Karpas-422 (cell line): ENCODE results near the gene DLGAP1. TPM values are rescaled to one million over a fixed set of nuclear protein-coding genes. Genes with fewer than 3 reads are reported as not detected.

Experiments used
- DNase-seq: peaks from one replicate; pipeline ENCODE4 v3.0.0-alpha.2; 2015
- H2AFZ ChIP-seq: fragments of 200-600 bp; sonication (generic); 2 replicates; pipeline ENCODE4 v1.6.1; 2014; ENCODE audit warnings: antibody characterized with exemption, low read length, mixed read lengths
- H3K27ac ChIP-seq: fragments of 200-600 bp; sonication (generic); 2 replicates; pipeline ENCODE4 v1.5.1; 2014; ENCODE audit warnings: mild to moderate bottlenecking, low read length, moderate library complexity
- H3K27me3 ChIP-seq: fragments of 200-600 bp; sonication (generic); 2 replicates; pipeline ENCODE4 v1.6.1; 2014; ENCODE audit warnings: low read length, mixed read lengths
- H3K36me3 ChIP-seq: fragments of 200-600 bp; sonication (generic); 2 replicates; pipeline ENCODE4 v1.6.1; 2014; ENCODE audit warnings: low read length, mixed read lengths; ENCODE audit not compliant: insufficient read depth
- H3K4me1 ChIP-seq: fragments of 200-600 bp; sonication (generic); 2 replicates; pipeline ENCODE4 v1.6.1; 2014; ENCODE audit warnings: mild to moderate bottlenecking, low read length, mixed read lengths
- H3K4me2 ChIP-seq: fragments of 200-600 bp; sonication (generic); 2 replicates; pipeline ENCODE4 v1.6.1; 2014; ENCODE audit warnings: low read length, low read depth, mild to moderate bottlenecking; ENCODE audit not compliant: poor library complexity, severe bottlenecking
- H3K4me3 ChIP-seq: fragments of 200-600 bp; sonication (generic); 2 replicates; pipeline ENCODE4 v1.5.1; 2014; ENCODE audit warnings: mild to moderate bottlenecking, antibody characterized with exemption, low read length, mixed read lengths
- H3K79me2 ChIP-seq: fragments of 200-600 bp; sonication (generic); 2 replicates; pipeline ENCODE4 v1.6.1; 2014; ENCODE audit warnings: mild to moderate bottlenecking, low read length, mixed read lengths
- H3K9ac ChIP-seq: fragments of 200-600 bp; sonication (generic); 2 replicates; pipeline ENCODE4 v1.6.0; 2014; ENCODE audit warnings: low read length
- H3K9me2 ChIP-seq: fragments of 200-600 bp; sonication (generic), shearing (Covaris generic); replicated peaks from 2 replicates; pipeline ENCODE4 v1.6.0; 2014; ENCODE audit warnings: mild to moderate bottlenecking, low read length, moderate library complexity; ENCODE audit not compliant: insufficient read depth
- H3K9me3 ChIP-seq: fragments of 300-700, 200-600 bp; sonication (generic); 2 replicates; pipeline ENCODE4 v1.6.1; 2014; ENCODE audit warnings: low read length, mixed read lengths
- H4K20me1 ChIP-seq: fragments of 200-600 bp; sonication (generic); 2 replicates; pipeline ENCODE4 v1.6.1; 2014; ENCODE audit warnings: mild to moderate bottlenecking, antibody characterized with exemption, low read length, low read depth; ENCODE audit not compliant: insufficient read depth
- total RNA-seq: library from RNA; depleted of rRNA; stranded (reverse); fragments of >200 nt; shearing (Covaris generic); gene quantifications from 2 replicates; pipeline ENCODE4 v1.2.3, GENCODE V29; 2014; ENCODE audit warnings: low replicate concordance

Gene DLGAP1
- total RNA-seq, 1 experiment from 2014 or later = 8.8 TPM

DNA sequence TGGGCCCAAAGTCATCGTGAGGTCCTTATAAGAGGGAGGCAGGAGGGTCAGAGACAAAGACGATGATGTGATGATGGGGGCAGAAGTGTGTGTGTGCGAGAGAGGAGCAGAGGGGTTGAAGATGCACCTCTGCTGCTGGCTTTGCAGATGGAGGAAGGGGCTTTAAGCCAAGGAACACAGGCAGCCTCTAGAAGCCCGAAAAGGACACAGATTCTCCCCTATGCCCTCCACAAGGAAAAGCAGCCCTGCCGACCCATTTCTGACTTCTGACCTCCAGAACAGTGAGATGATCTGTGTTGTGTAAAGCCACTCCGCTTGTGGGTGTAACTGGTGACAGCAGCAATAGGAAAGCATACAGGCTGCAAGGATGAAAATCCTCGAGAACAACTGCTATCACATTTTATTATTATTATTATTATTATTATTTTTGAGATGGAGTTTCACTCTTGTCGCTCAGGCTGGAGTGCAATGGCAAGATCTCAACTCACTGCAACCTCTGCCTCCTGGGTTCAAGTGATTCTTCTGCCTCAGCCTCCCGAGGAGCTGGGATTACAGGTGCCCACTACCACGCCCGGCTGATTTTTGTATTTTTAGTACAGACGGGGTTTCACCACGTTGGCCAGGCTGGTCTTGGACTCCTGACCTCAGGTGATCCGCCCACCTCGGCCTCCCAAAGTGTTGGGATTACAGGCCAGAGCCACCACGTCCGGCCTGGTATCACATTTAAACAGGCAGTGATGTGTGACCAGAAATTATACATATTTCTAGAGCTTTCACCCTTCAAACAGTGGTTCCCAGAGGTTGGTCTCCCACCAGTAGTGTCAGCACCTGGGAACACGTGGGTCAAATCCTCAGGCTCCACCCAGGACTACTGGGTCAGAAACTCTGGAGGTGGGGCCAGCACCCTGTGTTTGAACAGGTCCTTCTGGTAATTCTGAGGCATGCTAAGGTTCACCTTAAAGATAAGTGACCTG lies 834.7 kb downstream of the DLGAP1 start:
- no peaks in the 10 kb centered on the region for H3K9me2 ChIP-seq
- H4K20me1 ChIP-seq = no peaks in the 10 kb centered on the region
- H3K9ac ChIP-seq = no peak overlapping the region
- peaks cover 6% of the 10 kb centered on the region for H3K4me1 ChIP-seq
- H3K4me3 ChIP-seq = no peak overlapping the region
- no peak overlapping the region for H3K4me2 ChIP-seq
- H3K9me3 ChIP-seq = no peaks in the 10 kb centered on the region
- no peak overlapping the region for H2AFZ ChIP-seq
- no peak for DNase-seq
- H3K27me3 ChIP-seq = no peaks in the 10 kb centered on the region
- no peaks in the 10 kb centered on the region for H3K36me3 ChIP-seq
- H3K79me2 ChIP-seq = no peaks in the 10 kb centered on the region
- no peak overlapping the region for H3K27ac ChIP-seq

DNA sequence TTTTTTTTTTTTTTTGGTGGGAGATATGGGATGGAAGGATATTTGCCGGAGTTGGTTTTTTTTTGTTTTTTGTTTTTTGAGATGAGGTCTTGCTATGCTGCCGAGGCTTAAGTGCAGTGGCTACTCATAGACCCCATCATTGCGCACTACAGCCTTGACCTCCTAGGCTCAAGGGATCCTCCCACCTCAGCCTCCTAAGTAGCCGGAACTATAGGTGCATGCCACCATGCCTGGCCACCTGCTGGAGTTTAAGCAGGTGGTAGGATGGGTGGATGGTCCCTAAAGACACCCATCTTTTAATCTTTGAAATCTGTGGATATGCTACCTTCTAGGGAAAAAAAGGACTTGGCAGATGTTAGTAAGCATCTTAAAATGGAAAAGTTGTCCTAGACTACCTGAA lies 835.4 kb downstream of the DLGAP1 start:
- Histone ChIP-seq H3K9me3 (no peaks in the 10 kb centered on the region), H4K20me1 (no peaks in the 10 kb centered on the region), H3K79me2 (no peaks in the 10 kb centered on the region), H3K4me1 (peaks cover 8% of the 10 kb centered on the region), H3K27me3 (no peaks in the 10 kb centered on the region), H3K9me2 (no peaks in the 10 kb centered on the region), H3K4me2 (no peak overlapping the region), H2AFZ (no peak overlapping the region), H3K27ac (no peak overlapping the region), H3K9ac (no peak overlapping the region), H3K36me3 (no peaks in the 10 kb centered on the region), H3K4me3 (no peak overlapping the region)
- no peak for DNase-seq

GRCh38 chr18:3619222-3619621 lies 835.9 kb downstream of the DLGAP1 start:
- Histone ChIP-seq H3K9ac (no peak overlapping the region), H3K4me1 (peaks cover 8% of the 10 kb centered on the region), H3K27me3 (no peaks in the 10 kb centered on the region), H3K4me2 (no peak overlapping the region), H3K27ac (no peak overlapping the region), H3K4me3 (no peak overlapping the region), H4K20me1 (no peaks in the 10 kb centered on the region), H3K79me2 (no peaks in the 10 kb centered on the region), H3K9me2 (no peaks in the 10 kb centered on the region), H3K9me3 (no peaks in the 10 kb centered on the region), H3K36me3 (no peaks in the 10 kb centered on the region), H2AFZ (no peak overlapping the region)
- DNase-seq = no peak

- Histone ChIP-seq H3K9me3 (no peaks in the 10 kb centered on the region), H3K36me3 (no peaks in the 10 kb centered on the region), H3K9ac (no peak overlapping the region), H4K20me1 (no peaks in the 10 kb centered on the region), H3K4me3 (no peak overlapping the region), H3K4me1 (peaks cover 8% of the 10 kb centered on the region), H3K27me3 (no peaks in the 10 kb centered on the region), H3K27ac (no peak overlapping the region), H3K9me2 (no peaks in the 10 kb centered on the region), H3K4me2 (no peak overlapping the region), H3K79me2 (no peaks in the 10 kb centered on the region), H2AFZ (no peak overlapping the region)
- no peak for DNase-seq
Observed at GRCh38 chr18:3616744-3617143, 838.4 kb downstream of the DLGAP1 start.

DNA sequence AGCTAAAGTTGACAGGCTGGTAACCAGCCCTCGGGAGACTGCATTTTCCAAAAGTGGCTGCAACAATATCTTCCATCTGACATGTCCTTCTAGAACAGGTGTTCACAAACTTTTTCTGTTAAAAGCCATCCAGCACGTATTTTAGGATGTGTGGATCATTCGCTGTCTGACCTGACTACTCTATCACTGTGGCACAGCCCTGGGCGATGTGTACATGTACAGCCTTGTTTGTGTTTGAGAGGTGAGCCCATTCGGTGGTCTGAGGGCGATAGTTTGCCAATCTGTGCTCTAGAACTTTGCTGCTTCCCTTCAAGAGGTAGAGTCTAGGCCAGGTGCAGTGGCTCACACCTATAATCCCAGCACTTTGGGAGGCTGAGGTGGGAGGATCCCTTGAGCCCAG lies 839.0 kb downstream of the DLGAP1 start:
- no peaks in the 10 kb centered on the region for H3K79me2 ChIP-seq
- no peaks in the 10 kb centered on the region for H3K36me3 ChIP-seq
- H3K9ac ChIP-seq = no peak overlapping the region
- no peaks in the 10 kb centered on the region for H3K9me2 ChIP-seq
- H3K4me3 ChIP-seq = no peak overlapping the region
- H3K4me2 ChIP-seq = no peak overlapping the region
- peaks cover 8% of the 10 kb centered on the region for H3K4me1 ChIP-seq
- H3K27ac ChIP-seq = no peak overlapping the region
- H2AFZ ChIP-seq = no peak overlapping the region
- no peak for DNase-seq
- no peaks in the 10 kb centered on the region for H3K9me3 ChIP-seq
- H4K20me1 ChIP-seq = no peaks in the 10 kb centered on the region
- no peaks in the 10 kb centered on the region for H3K27me3 ChIP-seq

DNA sequence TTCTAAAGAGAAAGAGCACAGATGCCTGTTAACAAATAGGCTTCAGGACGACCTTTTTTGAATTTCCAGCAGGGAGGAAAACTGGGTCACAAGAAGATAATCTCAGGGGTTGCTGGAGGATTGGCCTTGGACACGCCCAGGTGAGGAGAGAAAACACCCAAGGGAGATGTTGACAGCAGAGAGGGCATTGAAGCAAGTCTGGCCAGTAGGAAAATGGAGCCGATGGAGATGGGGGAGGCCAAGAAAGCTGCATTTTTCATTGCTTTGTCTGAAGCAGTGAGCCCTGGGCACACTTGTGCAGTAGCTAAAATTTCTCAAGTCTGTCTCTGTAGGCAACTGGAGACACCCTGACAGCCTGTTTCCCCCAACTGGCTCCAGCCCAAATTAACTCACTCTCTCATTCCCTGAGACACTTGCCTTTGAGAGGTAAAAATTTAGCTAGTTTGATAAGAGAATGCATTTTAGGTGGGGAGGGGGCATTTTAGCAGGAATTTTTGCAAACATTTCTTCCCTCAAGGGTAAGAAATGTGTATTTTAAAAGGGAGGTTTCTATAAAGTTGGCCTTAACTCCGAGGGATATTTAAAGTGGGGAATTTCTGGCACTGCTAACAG lies 839.6 kb downstream of the DLGAP1 start:
- H3K9me2 ChIP-seq = no peaks in the 10 kb centered on the region
- no peaks in the 10 kb centered on the region for H3K9me3 ChIP-seq
- H3K27ac ChIP-seq = no peak overlapping the region
- H3K36me3 ChIP-seq = no peaks in the 10 kb centered on the region
- peaks cover 8% of the 10 kb centered on the region for H3K4me1 ChIP-seq
- H2AFZ ChIP-seq = no peak overlapping the region
- H3K27me3 ChIP-seq = no peaks in the 10 kb centered on the region
- no peak overlapping the region for H3K4me3 ChIP-seq
- H3K79me2 ChIP-seq = no peaks in the 10 kb centered on the region
- no peak for DNase-seq
- H4K20me1 ChIP-seq = no peaks in the 10 kb centered on the region
- no peak overlapping the region for H3K9ac ChIP-seq
- no peak overlapping the region for H3K4me2 ChIP-seq

DNA sequence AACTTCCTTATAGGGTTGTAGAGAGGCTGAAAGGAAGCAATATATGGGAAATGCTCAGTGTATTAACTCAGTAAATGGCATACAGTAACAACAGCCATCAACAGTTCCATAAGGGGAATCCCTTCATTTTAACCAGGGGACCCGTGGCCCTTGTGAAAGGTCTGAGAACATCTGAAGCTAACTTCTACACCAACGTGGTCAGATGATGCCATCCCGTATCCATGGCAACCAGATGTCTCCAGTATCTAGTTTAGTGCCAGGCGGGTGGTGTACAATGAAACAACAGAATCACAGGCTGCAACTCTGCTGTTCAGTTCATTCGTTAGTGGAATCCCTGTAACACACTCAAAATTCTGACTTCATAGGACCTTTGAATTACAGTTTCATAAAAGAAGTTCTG lies 842.8 kb downstream of the DLGAP1 start:
- Histone ChIP-seq H3K4me3 (no peak overlapping the region), H4K20me1 (no peaks in the 10 kb centered on the region), H3K9ac (no peak overlapping the region), H3K4me2 (no peak overlapping the region), H3K79me2 (no peaks in the 10 kb centered on the region), H3K27ac (no peak overlapping the region), H3K9me3 (no peaks in the 10 kb centered on the region), H3K36me3 (no peaks in the 10 kb centered on the region), H2AFZ (no peak overlapping the region), H3K27me3 (no peaks in the 10 kb centered on the region), H3K4me1 (peaks cover 8% of the 10 kb centered on the region), H3K9me2 (no peaks in the 10 kb centered on the region)
- no peak for DNase-seq

DNA sequence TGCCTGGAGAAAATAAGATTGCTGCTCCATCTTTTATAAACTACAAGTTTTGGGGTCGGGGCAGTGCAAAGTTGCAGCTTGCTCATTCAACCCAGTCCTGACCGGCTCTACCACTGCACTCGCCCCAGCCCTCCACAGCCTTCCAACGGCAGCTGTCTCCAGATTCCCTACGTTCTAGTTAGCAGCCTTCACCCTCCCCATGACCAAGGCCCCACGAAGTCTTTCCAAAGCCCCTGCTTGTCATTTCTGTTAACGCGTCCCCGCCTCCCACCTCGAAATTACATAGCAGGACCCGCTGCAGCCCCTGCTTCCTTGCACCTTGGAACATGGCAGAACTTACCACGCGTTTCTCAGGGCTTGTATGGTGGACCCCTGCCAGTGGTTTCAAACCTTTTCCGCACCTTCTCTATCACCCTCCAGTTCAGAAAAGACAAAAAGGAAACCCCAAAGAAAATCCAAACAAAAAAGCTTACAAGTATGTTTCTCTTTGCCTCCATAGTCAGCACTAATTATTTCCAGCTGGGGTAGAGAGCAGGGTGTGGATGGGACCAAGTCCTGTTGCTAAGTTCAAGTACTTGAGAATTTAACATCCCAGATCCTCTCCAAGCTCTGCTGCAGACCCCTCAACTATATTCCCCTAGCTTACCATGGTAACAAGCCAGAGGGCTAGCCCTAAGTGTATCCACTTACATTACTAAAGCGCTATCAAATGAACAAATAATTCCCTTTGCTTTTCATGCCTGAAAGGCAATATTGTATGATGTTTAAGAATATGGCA lies 843.6 kb downstream of the DLGAP1 start:
- Histone ChIP-seq H3K4me3 (no peak overlapping the region), H3K79me2 (no peaks in the 10 kb centered on the region), H4K20me1 (no peaks in the 10 kb centered on the region), H3K9ac (no peak overlapping the region), H3K27me3 (no peaks in the 10 kb centered on the region), H3K4me1 (peaks cover 8% of the 10 kb centered on the region), H3K9me3 (no peaks in the 10 kb centered on the region), H2AFZ (no peak overlapping the region), H3K36me3 (no peaks in the 10 kb centered on the region), H3K9me2 (no peaks in the 10 kb centered on the region), H3K27ac (no peak overlapping the region), H3K4me2 (no peak overlapping the region)
- no peak for DNase-seq
